GM13976 (cell line): ENCODE results near the gene GLCE.

Experiments used
- DNase-seq: peaks from one replicate; pipeline ENCODE4 v3.0.0; 2012; ENCODE audit warnings: low spot score
- CTCF ChIP-seq: IDR thresholded peaks from 2 replicates; pipeline ENCODE4 v1.5.1; 2012; ENCODE audit warnings: borderline replicate concordance, mild to moderate bottlenecking; ENCODE audit not compliant: insufficient read depth; ENCODE audit errors: extremely low read depth, missing control alignments, control extremely low read depth
- in situ Hi-C: fragments of 300-500 bp; cut with MboI; formaldehyde crosslinking; loops from one replicate; pipeline ENCODE4 v1.12.0; 2022; ENCODE audit warnings: low sequenced_read_pairs, mixed read lengths, inconsistent platforms; ENCODE audit not compliant: unreplicated experiment

The GLCE gene

GRCh38 chr15:69223083-69223813 is 62.8 kb downstream of the GLCE start:
- in situ Hi-C loops: no loop called here
- DNase-seq: no peak
- TF ChIP-seq CTCF: no peak

DNA sequence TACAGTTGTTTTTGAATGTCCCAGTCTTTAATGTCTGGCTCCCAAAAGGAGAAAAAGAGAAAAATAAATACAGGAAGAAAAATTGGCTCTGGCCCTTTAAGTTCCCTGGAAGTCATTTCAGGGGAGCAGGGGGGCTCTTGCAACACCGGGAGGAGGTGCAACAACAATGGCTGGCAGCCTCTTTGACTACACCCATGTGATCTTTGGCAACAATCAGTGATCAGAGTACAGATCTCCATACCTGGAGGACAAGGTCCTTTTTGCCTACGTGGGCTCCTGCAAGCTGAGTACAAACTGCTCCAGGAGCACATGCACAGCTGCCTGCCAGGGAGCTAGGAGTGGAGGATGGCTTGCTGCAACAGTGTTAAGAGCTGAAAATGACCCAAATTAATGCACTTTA is 63.9 kb downstream of the GLCE start:
- TF ChIP-seq CTCF: no peak
- DNase-seq: no peak
- in situ Hi-C loops: no loop called here

GRCh38 chr15:69225355-69226022 is 65.1 kb downstream of the GLCE start:
- in situ Hi-C loops: no loop called here

DNA sequence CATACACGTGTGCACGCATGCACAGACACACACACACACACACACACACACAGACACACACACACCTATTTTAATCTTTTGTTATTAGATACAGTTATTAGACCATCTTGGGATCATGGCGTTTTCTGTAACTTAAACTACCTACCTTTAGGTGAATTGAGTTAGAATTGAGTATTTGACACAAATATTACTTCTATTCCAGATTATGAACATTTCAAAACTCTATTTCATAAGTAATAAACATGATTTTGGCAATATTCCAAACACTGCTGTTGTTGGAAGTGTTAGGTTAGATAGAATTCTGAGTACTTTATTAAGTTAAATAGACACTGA is 65.6 kb downstream of the GLCE start:
- no peak for DNase-seq
- in situ Hi-C loops: no loop called here

More at GRCh38 chr15:69225355-69226022, 65.1 kb downstream of the GLCE start:
- TF ChIP-seq CTCF: no peak
- no peak for DNase-seq

GRCh38 chr15:69232144-69232543 is 71.7 kb downstream of the GLCE start:
- in situ Hi-C loops: no loop called here
- no peak for TF ChIP-seq CTCF
- DNase-seq: no peak

More for the DNA sequence above, 65.6 kb downstream of the GLCE start:
- no peak for TF ChIP-seq CTCF

- no peak for DNase-seq
- in situ Hi-C loops: no loop called here
- TF ChIP-seq CTCF: no peak
Measured at GRCh38 chr15:69232765-69233164, 72.3 kb downstream of the GLCE start.
